HL-60/S4 treated with retinoic acid at 250 ng/mL for 4 days and 3 days (cell line): Measurements from ENCODE around the gene PDE8A.

Source experiments
- in situ Hi-C: fragments of 300-500 bp; cut with MboI; formaldehyde crosslinking; loops from 2 replicates; pipeline ENCODE4 v1.7.0; 2022; ENCODE audit warnings: low sequenced_read_pairs

PDE8A gene

DNA sequence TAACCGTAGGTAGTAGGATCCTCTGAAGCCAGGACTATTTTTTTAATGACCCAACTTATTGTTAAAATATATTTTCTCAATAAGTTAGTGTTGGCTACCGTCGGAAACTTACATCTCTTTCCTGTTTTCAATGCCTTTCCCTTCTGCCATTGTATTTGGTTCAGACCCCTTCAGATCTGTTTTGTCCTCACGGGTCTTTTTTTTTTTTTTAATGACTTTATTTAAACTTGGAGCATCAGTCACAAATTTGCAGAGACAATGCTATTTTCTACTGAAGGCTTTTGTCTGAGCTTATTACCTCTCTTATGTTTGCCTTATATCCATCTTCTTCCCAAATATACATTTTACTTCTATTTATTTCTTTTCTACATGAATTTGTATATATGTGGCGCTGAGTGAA, 47.6 kb downstream of the PDE8A start:
- in situ Hi-C loops, result no loop called here

DNA sequence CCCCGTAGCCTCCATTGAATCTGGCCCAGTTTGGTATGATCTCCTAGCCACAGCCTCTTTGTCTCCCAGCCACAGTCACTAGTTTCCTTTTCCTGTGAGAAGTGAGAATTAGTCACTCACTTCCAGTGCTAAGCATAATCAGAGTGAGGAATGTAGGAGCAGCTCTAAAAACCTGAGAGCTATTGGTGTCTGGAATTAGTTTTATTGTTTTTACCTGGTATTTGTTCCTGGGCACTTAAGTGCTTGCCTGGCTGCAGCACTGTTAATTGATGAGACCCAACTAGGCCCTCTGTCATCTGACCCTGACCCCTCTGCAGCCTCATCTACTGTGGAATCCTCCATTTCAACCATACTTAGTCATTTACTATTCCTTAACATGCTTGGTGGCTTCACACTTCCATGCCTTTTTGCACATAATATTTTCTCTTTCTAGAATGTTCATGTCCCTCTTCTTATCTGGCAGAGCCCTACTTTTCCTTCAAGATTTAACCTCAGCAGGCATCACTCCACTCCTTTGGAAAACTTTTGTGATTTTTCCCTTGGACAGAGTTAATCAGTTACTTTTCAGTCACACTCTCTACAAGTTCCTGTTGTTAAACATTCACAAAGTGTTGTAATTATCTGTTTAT, 48.8 kb downstream of the PDE8A start:
- in situ Hi-C loops, result no loop called here

DNA sequence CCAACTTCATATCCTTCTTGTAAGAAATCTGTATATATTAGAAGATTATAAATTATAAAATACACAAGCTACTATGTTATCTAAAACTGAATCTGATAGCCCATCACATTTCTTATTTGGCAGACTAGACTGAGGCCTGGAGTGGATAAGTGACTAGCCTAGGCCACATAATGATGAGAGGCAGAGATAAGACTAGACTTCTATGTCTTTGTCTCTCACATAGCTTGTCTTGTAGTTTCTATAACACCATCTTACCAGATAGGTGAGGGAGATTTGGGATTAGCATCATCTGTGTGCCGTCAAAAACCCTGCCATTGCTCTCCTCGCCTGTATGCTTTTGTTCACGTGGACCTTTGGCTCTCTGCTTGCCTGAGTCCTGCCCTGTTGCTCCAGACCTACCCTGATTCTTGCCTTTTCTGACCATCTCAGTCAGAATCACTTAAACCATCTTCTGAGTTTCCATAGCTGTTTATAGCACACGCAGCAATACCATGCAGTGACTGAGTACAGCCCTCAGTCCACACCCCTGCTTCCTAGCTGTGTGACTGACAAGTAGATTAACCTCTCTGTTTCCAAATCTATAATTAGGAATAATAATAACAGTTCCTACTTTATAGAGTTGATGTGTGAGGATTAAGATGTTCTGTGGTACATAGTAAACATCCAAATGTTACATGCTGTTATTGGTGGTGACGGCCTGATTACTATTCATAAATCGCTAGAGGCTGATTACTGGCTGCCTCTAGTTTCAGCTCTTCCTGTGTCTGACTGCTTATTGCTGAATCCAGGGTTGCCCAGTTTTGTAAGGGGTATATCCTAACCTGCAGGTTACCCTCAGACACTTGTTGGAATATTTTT, 49.7 kb downstream of the PDE8A start:
- in situ Hi-C loops, result no loop called here

DNA sequence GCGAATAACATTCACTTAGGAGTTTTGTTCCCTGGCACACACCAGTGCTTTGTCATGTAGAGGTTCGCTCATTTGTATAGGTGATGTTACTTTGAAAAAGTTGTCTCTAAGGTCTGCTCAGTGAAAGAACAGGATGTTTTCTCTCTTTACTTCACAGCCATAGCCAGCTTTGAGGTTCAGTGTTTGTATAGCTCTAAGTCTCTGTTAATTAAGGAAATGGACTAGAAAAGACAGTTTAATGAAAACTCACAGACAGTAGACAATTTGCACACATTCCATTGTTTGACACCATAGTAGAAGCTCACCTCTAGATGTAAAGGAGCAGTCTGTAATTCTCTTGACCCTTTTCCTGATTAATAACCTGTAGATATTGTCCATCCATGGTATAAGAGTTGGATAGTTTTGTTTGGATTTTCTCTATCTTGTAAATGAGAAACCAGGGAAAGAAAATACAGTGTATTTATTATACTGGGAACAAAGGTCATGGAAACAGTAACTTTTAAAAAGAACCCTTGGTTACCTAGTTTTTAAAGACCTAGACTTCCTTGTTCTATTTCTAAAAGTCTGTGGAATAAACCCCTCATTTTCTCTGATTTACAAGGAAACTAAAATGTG, 50.4 kb downstream of the PDE8A start:
- in situ Hi-C loops, result no loop called here

DNA sequence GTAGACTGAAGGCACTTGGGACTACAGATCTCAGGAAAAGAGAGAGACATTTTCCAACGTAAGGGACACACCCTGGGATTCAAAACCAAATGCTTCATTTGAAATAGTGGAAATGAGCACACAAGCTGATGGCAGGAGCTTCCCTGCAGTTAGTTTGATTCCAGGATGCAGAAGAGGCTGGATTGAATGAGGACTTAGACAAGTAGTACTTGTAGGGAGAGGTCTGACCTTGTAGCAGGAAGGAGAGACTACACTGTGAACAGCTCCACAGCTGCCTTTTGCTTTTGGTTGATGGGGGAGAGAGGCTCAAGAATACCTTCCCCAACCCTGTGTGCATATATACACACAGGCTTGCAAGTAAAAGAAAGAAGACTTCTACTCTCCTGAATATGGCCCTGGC, 51.5 kb downstream of the PDE8A start:
- in situ Hi-C loops, result no loop called here

DNA sequence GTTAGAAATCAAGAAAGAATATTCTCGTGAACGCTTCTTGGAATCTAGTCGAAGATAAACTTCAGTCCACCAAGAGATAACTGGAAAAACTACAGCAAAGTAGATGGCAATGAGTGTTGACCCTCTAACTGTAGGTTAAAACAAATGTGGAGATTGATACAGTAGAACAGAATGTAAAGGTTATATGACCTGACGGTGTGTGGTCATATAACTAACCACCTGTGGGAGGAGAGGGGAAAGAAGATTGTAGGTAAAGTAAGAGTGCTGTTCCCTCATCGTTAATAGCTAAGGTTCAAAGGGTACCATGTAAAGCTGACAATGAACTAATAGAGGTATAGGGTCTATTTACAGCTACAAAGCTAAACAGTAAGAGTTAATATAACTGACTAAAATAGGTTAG, 52.6 kb downstream of the PDE8A start:
- in situ Hi-C loops, result no loop called here

DNA sequence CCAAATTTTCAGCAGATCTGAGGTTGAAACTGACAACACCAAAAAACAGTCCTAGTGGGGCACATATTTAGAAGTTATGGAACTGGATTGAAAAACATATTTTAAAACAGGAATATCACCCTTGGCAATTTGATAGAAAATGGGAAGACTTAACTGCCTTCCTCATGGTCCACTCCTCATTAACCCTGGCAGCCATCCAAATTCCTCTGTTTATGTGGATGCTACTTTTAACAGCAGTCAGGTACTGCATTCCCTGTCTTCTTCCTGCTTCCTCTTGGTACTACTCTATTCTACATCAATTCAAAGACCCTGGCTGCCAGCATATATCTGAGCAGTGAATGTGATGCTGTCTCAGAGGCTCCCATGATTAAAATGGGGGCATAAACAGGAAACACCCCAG, 54.3 kb downstream of the PDE8A start:
- in situ Hi-C loops, result no loop called here

DNA sequence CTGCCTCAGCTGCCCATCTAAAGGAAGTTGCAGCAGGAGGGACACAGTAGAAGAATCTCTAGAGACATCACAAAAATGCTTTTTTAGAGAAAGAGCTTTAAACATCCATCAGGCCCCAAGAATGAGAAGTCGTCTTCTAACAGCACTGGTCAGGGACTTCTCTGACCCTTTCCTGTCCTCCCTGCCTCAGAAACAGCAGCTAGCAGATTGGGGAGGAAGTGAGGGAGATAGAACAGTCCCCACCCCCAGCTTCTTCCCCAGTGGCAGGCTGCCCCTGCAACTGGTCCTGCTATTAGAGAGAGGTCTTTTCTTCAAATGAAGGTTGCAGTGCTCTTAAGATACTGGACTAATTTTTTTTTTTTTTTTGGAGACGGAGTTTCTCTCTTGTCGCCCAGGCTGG, 55.1 kb downstream of the PDE8A start:
- in situ Hi-C loops, result no loop called here

DNA sequence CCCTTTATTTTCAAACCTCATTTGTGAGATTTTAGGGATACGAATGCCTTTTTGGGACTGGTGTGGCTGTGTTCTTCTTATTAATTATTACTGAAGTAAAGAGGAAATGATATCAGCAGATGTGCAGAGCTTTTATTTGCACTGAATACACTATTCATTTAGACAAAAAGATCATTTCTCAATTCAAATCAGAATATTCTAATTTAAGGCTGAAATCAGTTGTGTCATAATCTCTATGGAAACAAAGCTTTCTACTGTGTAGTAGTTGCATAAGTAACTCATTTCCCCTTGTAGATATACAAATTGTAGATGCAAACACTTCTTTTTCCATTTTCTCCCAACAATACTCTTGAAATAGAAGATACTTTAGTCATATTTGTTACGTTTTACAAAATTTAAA, 56.0 kb downstream of the PDE8A start:
- in situ Hi-C loops, result no loop called here

DNA sequence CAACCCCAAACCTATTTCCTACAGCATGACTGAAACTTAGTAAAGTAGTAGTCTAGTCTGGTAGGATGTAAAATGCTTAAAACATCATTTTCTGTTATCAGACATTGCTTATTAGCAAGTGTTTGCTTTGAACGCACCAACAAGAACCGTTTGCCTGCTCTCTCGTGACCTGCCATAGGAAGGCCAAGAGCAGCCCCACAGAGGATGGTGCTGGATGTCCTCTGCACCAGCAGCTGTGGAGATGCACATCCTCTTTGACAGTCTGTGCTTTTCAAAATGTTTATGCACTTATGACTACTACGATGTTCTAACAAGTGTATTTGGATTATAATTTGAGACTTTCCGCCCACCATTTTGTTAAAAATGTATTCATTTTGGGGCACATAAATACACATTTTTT, 59.6 kb downstream of the PDE8A start:
- in situ Hi-C loops, result no loop called here

DNA sequence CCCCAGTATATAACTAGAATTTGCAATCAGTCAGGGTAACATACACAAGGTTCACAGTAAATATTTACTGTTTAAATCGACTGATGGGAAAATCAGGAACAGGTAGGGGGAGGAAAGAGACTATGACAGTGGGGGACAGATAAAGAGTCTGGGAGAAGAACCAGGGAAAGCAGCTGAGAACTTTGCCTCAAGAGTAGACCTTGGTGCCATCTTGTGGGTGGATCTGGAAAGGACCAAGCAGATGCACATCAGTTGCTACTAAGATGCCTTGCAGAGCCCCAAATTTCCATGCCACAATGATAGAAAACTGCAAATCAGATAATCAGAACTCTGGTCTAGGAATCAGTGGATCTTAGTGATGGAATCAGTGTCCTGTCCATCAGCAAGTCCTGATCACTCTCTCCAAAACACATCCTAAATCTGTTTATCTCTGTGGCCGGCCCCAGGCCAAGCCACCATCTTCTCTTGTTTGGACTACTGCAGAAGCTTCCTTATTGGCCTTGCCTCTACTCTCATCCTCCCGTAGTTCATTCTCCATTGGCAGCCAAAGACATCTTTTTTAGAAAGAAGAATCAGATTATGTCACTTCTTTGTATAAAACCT, 62.7 kb downstream of the PDE8A start:
- in situ Hi-C loops, result no loop called here

DNA sequence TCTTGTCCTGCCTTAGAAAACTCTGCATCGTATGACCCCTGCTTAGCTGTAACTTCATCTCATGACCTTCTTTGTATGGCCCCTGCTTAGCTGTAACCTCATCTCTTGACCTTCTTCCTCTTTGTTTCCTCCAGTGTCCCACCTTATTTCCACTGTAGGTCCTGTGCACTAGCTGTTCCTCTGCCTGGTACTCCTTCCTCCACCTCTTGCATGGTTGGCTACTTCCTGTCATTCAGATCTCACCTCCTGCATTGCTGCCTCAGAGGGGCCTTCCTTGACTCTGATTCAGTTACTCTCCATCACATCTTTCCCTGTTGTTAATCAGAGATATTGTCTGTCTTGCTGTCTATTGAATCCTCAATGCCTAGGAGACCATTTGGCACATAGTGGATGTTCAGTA, 63.2 kb downstream of the PDE8A start:
- in situ Hi-C loops, result no loop called here

DNA sequence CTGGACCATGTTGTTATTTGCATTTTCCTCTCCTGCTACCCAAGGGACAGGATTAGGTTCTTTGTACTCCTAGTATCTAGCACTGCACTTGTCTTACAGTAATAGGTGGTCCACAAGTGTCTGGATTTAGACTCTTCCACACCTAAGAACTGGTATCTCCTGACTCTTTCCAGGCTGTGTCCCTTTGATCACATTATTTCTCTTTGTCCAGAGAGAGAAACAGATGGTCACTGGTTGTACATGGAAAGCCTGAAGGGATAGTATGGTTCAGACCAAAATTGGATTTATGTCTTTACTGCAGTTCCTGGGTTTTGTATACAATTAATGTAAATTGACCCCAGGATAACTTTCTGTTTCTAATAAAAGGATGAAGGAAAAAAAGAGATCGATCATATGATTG, 64.0 kb downstream of the PDE8A start:
- in situ Hi-C loops, result no loop called here

DNA sequence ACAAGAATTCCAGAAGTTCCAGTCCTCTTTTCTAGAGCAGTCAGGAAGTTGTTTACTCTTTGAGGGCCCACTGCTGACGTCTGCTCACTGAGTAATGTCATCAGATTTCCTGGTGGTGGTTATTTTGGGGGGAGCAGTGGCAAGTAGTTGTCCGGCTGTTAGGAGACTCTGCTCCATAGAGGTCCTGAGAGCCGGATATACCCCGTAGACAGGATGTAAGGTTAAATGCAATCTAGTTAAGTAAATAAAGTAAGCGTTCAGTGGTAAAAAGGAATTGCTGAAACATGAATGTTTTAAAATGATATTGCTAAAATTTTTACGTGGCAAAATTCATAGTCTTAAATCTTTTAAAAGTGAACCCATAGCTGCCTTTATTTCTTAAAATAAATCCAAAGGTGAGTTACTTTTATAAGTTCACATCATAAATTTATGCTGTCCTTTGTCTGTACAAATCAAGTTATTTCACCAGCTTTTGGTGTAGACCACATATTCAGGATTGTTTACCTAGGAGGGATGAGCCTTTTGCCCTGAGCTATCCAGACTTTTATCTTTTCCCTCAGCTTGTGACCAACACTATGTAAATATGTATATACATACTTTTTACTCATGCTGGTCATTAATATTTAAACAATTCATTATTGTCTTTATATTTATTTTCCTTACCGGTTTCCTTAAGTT, 65.8 kb downstream of the PDE8A start:
- in situ Hi-C loops, result no loop called here

DNA sequence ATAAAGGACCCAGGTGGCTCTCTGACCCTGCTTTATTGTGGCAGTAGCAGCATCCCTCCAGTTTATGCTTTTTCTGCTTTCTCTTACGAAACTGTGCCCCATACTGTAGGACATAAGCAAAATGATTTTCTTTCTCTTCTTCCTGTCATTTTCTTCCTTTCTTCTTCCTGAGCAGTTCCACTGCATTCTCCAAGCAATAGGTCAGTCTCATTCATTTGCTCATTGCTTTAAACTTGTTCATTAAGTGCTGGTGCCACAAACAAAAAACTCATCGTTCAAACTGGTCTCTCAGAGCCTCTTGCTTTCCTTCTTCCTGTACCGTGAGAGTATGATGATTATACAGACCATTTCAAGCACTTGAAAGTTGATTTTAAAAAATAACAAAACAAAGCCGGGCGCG, 66.8 kb downstream of the PDE8A start:
- in situ Hi-C loops, result no loop called here

DNA sequence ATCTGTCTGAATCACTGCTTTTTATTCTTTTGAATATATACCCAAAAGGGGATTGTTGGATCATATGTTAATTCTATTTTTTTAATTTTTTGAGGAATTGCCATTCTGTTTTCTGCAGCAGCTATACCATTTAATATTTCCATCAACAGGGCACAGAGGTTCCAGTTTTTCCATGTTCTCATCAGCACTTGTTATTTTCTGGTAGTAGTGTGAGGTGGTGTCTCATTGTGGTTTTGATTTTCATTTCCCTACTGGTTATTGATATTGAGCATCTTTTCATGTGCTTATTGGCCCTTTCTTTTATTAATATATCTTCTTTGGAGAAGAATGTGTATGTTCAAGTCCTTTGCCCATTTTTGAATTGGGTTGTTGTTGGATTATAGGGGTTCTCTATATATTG, 68.1 kb downstream of the PDE8A start:
- in situ Hi-C loops, result no loop called here

DNA sequence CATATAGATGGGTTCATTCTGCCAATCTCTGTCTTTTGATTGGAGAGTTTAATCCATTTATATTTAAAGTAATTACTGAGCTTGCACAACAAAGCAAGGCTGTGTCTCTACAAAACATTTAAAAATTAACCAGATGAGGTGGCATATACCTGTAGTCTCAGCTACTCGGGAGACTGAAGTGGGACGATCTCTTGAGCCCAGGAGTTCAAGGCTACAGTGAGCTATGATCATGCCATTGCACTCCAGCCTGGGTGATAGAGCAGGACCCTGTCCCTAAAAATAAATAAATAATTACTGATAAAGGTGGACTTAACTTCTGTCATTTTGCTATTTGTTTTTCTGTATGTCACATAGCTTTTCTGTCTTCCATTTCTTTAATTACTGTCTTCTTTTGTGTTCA, 78.1 kb downstream of the PDE8A start:
- in situ Hi-C loops, result no loop called here

DNA sequence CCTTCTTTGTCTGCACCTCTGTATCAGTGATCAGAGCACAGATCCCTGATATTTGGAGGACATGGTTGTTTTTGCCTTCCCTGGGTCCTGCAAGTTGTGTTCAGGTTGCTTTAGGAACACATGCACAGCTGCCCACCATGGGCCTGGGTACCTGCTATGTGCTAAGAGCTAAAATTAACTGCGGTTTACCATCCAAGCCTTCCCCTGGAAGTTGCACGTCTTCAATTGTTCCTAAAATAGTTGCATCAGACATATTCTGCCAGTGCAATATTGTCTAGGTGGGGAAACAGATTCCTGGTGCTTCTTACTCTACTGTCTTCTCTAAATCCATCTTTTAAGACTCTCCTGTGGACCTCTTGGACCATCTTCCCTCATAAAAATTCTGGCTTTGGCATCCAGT, 80.9 kb downstream of the PDE8A start:
- in situ Hi-C loops, result no loop called here

DNA sequence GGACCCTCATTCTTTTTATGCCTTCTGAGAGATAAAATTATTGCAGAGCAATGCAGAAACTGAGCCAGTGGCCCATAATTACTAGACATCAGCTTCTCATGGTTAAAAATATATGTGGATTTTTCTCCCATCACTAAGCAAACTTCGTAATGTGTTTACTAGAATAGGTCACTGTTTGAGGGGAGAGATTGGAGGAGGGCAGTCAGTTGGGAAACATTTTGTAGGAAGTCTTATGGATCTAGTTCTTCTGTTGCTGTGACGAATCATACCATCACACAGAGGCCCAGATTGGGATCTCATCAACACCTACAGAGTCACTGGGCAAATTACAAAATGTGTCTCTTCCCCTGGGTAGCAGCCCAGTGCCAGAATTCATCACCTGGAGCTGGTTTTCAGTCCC, 81.4 kb downstream of the PDE8A start:
- in situ Hi-C loops, result no loop called here

DNA sequence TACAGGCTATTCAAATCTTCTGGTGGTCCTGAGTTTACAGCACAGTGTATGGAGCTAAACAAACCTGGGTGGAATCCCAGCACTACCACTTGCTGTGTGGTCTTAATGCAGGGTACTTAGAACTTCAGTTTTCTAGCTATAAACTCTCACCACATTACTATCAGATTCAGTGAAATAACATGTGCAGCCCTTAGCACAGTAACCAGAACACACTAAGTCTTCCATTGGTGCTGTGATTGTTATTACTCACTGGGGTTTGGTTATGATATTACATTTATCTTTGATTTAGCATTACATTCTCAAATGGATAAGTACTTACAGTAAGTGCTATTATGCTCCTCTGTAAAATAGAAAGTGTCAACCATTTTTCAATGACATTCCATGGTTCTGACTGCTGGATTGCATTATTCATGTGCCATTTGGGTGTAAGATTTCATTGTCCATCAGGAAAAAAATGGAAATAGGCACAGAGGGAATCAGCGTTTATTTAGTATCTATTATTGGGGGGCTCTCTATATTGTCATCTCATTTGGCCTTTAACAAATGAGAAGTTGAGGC, 81.9 kb downstream of the PDE8A start:
- in situ Hi-C loops, result no loop called here

DNA sequence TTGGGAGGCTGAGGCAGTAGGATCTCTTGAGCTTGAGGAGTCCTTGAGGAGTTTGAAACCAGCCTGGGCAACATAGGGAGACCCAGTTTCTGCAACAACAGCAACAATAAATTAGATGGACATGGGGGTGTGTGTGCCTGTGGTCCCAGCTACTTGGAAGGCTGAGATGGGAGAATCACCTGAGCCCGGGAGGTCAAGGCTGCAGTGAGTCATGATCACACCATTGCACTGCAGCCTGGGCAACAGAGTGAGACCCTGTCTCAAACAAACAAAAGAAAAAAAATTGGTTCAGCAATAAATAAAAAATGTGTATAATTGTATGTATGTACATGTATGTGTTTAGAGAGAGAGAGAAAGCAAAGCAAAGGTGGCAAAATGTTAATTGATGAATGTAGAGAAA, 83.1 kb downstream of the PDE8A start:
- in situ Hi-C loops, result no loop called here
